OCI-LY1 (cell line): ENCODE measurements around the gene RPL12.

ENCODE experiments used
- H2AFZ ChIP-seq: fragments of 200-600 bp; sonication (generic), shearing (Covaris generic); 2 replicates; pipeline ENCODE4 v1.6.0; 2014; ENCODE audit warnings: antibody characterized with exemption, mild to moderate bottlenecking, low read length
- H3F3A ChIP-seq: fragments of 200-600 bp; sonication (generic), shearing (Covaris generic); 2 replicates; pipeline ENCODE4 v1.6.0; 2014; ENCODE audit warnings: mild to moderate bottlenecking, antibody characterized with exemption, low read length, moderate library complexity; ENCODE audit not compliant: insufficient read depth
- H3K27ac ChIP-seq: fragments of 200-600 bp; sonication (generic); 2 replicates; pipeline ENCODE4 v1.5.1; 2014; ENCODE audit warnings: low read length, mixed run types, mild to moderate bottlenecking, low read depth; ENCODE audit not compliant: poor library complexity, severe bottlenecking
- H3K27me3 ChIP-seq: fragments of 200-600 bp; sonication (generic); 2 replicates; pipeline ENCODE4 v1.6.0; 2014; ENCODE audit warnings: antibody characterized with exemption, mild to moderate bottlenecking, low read length, moderate library complexity; ENCODE audit not compliant: insufficient read depth
- H3K36me3 ChIP-seq: fragments of 200-600 bp; sonication (generic); 2 replicates; pipeline ENCODE4 v1.6.1; 2014; ENCODE audit warnings: mild to moderate bottlenecking, antibody characterized with exemption, low read length, moderate library complexity, mixed read lengths; ENCODE audit not compliant: insufficient read depth
- H3K4me1 ChIP-seq: fragments of 200-600 bp; sonication (generic); 2 replicates; pipeline ENCODE4 v1.5.1; 2014; ENCODE audit warnings: mild to moderate bottlenecking, low read length, moderate library complexity; ENCODE audit not compliant: insufficient read depth, severe bottlenecking
- H3K4me2 ChIP-seq: fragments of 200-600 bp; sonication (generic), shearing (Covaris generic); 2 replicates; pipeline ENCODE4 v1.6.1; 2014; ENCODE audit warnings: low read length
- H3K4me3 ChIP-seq: fragments of 200-600 bp; sonication (generic); 2 replicates; pipeline ENCODE4 v1.5.1; 2014; ENCODE audit warnings: low read length, low read depth, mild to moderate bottlenecking, mixed read lengths; ENCODE audit not compliant: poor library complexity, severe bottlenecking
- H3K79me2 ChIP-seq: fragments of 200-600 bp; shearing (Covaris generic); 2 replicates; pipeline ENCODE4 v1.6.1; 2016; ENCODE audit warnings: mixed run types, low read length, mixed read lengths; ENCODE audit not compliant: insufficient read depth
- H3K9ac ChIP-seq: fragments of 200-600 bp; sonication (generic), shearing (Covaris generic); 2 replicates; pipeline ENCODE4 v1.6.1; 2014; ENCODE audit warnings: mild to moderate bottlenecking, low read length, mixed read lengths
- H3K9me2 ChIP-seq: fragments of 200-600 bp; sonication (generic), shearing (Covaris generic); 2 replicates; pipeline ENCODE4 v1.6.1; 2014; ENCODE audit warnings: low read depth, mild to moderate bottlenecking, low read length, mixed read lengths
- H3K9me3 ChIP-seq: fragments of 200-600 bp; shearing (Covaris generic); 2 replicates; pipeline ENCODE4 v1.6.1; 2014; ENCODE audit warnings: low read length, mixed read lengths
- H4K20me1 ChIP-seq: fragments of 200-600 bp; sonication (generic), shearing (Covaris generic); 2 replicates; pipeline ENCODE4 v1.6.0; 2016; ENCODE audit warnings: mild to moderate bottlenecking, low read length; ENCODE audit not compliant: insufficient read depth
- CTCF ChIP-seq: fragments of 200-600 bp; sonication (generic), shearing (Covaris generic); IDR thresholded peaks from 2 replicates; pipeline ENCODE4 v1.5.1; 2017; ENCODE audit warnings: mild to moderate bottlenecking, antibody characterized with exemption, low read length, moderate library complexity, mixed read lengths
- EZH2 ChIP-seq: fragments of 200-600 bp; sonication (generic), shearing (Covaris generic); IDR thresholded peaks from 2 replicates; pipeline ENCODE4 v1.8.0; 2017; ENCODE audit warnings: borderline replicate concordance, mixed run types, mild to moderate bottlenecking, antibody characterized with exemption, low read length, moderate library complexity, mixed read lengths

The RPL12 gene

GRCh38 chr9:127488946-127489345 is 37.7 kb upstream of the RPL12 start:
- no peak overlapping the region for H3K9ac ChIP-seq
- H3K27ac ChIP-seq, result no peak overlapping the region
- no peaks in the 10 kb centered on the region for H3K79me2 ChIP-seq
- no peak overlapping the region for H3K4me2 ChIP-seq
- H2AFZ ChIP-seq, result no peak overlapping the region
- H3K9me2 ChIP-seq, result no peaks in the 10 kb centered on the region
- H3K4me1 ChIP-seq, result no peaks in the 10 kb centered on the region
- no peaks in the 10 kb centered on the region for H3K27me3 ChIP-seq
- H3K4me3 ChIP-seq, result no peak overlapping the region
- no peaks in the 10 kb centered on the region for H4K20me1 ChIP-seq
- no peaks in the 10 kb centered on the region for H3F3A ChIP-seq
- TF ChIP-seq CTCF (no peak), EZH2 (no peak)
- peaks cover 24% of the 10 kb centered on the region; the same call in 1 of the 2 replicates for H3K36me3 ChIP-seq
- H3K9me3 ChIP-seq, result no peaks in the 10 kb centered on the region

- Histone ChIP-seq H3K9ac (no peak overlapping the region), H3K4me3 (no peak overlapping the region)
These were observed 34.8 kb upstream of the RPL12 start for GRCh38 chr9:127485995-127486394.

GRCh38 chr9:127482662-127483061 is 31.5 kb upstream of the RPL12 start:
- TF ChIP-seq CTCF (no peak), EZH2 (no peak)
- no peaks in the 10 kb centered on the region for H3K79me2 ChIP-seq
- no peak overlapping the region for H2AFZ ChIP-seq
- H3K4me1 ChIP-seq, result no peaks in the 10 kb centered on the region
- H3K9me2 ChIP-seq, result no peaks in the 10 kb centered on the region
- H3K4me2 ChIP-seq, result no peak overlapping the region
- peaks cover 27% of the 10 kb centered on the region; the same call in 1 of the 2 replicates for H3K36me3 ChIP-seq
- no peaks in the 10 kb centered on the region for H3K9me3 ChIP-seq
- no peak overlapping the region for H3K9ac ChIP-seq
- H4K20me1 ChIP-seq, result no peaks in the 10 kb centered on the region
- no peak overlapping the region for H3K4me3 ChIP-seq
- no peaks in the 10 kb centered on the region for H3F3A ChIP-seq
- no peak overlapping the region for H3K27ac ChIP-seq
- H3K27me3 ChIP-seq, result no peaks in the 10 kb centered on the region

More at GRCh38 chr9:127485995-127486394, 34.8 kb upstream of the RPL12 start:
- H3K79me2 ChIP-seq, result no peaks in the 10 kb centered on the region
- peaks cover 21% of the 10 kb centered on the region; the same call in 1 of the 2 replicates for H3K36me3 ChIP-seq
- TF ChIP-seq EZH2 (no peak), CTCF (no peak)
- H4K20me1 ChIP-seq, result no peaks in the 10 kb centered on the region
- H2AFZ ChIP-seq, result no peak overlapping the region
- H3K27ac ChIP-seq, result no peak overlapping the region
- H3K9me3 ChIP-seq, result no peaks in the 10 kb centered on the region
- no peaks in the 10 kb centered on the region for H3K9me2 ChIP-seq
- H3K4me2 ChIP-seq, result no peak overlapping the region
- H3K4me1 ChIP-seq, result no peaks in the 10 kb centered on the region
- H3K27me3 ChIP-seq, result no peaks in the 10 kb centered on the region
- no peaks in the 10 kb centered on the region for H3F3A ChIP-seq
